Neuronal stem cell (in vitro differentiated cells): ENCODE measurements around the gene TNFRSF21.

ENCODE experiments used
- DNase-seq: peaks from one replicate; pipeline ENCODE4 v3.0.0-alpha.2; 2013; ENCODE audit warnings: low spot score
- H2AFZ ChIP-seq: one replicate; pipeline ENCODE4 v1.6.1; 2013; ENCODE audit warnings: mild to moderate bottlenecking, low read length, inconsistent platforms
- H2AK5ac ChIP-seq: 2 replicates; pipeline ENCODE4 v1.6.1; 2013; ENCODE audit warnings: low read depth, mild to moderate bottlenecking, inconsistent platforms, low read length, moderate library complexity, mixed read lengths
- H2BK120ac ChIP-seq: 2 replicates; pipeline ENCODE4 v1.6.1; 2013; ENCODE audit warnings: low read depth, mild to moderate bottlenecking, inconsistent platforms, low read length, moderate library complexity, mixed read lengths
- H2BK12ac ChIP-seq: one replicate; pipeline ENCODE4 v1.6.1; 2013; ENCODE audit warnings: low read length, inconsistent platforms
- H2BK15ac ChIP-seq: 2 replicates; pipeline ENCODE4 v1.6.1; 2013; ENCODE audit warnings: mild to moderate bottlenecking, low read length, inconsistent platforms, mixed read lengths
- H2BK5ac ChIP-seq: one replicate; pipeline ENCODE4 v1.6.1; 2013; ENCODE audit warnings: inconsistent platforms, mild to moderate bottlenecking, low read length, moderate library complexity
- H3K14ac ChIP-seq: one replicate; pipeline ENCODE4 v1.6.1; 2013; ENCODE audit warnings: low read length, inconsistent platforms
- H3K18ac ChIP-seq: 2 replicates; pipeline ENCODE4 v1.6.1; 2013; ENCODE audit warnings: low read length, inconsistent platforms
- H3K23ac ChIP-seq: 2 replicates; pipeline ENCODE4 v1.6.1; 2013; ENCODE audit warnings: low read depth, mild to moderate bottlenecking, mixed read lengths, low read length, inconsistent platforms; ENCODE audit not compliant: poor library complexity
- H3K27ac ChIP-seq: replicated peaks from 3 replicates; pipeline ENCODE4 v1.5.1; 2013; ENCODE audit warnings: low read length, inconsistent platforms
- H3K27me3 ChIP-seq, 3 experiments: 2 replicates each; pipeline ENCODE4 v1.6.1; 2013; ENCODE audit warnings: low read length in 3 of 3, mild to moderate bottlenecking in 2 of 3, inconsistent platforms in 1 of 3, low read depth in 1 of 3, mixed read lengths in 1 of 3, moderate library complexity in 1 of 3; ENCODE audit not compliant: control insufficient read depth in 3 of 3, insufficient read depth in 3 of 3
- H3K36me3 ChIP-seq, 2 donors: replicated peaks in 1 of 2; 2 replicates each; pipeline ENCODE4 v1.6.1; 2013; ENCODE audit warnings: low read length in 2 of 2; ENCODE audit not compliant: control insufficient read depth in 2 of 2, insufficient read depth in 2 of 2
- H3K4ac ChIP-seq: 2 replicates; pipeline ENCODE4 v1.6.1; 2013; ENCODE audit warnings: inconsistent platforms, mild to moderate bottlenecking, low read length, moderate library complexity
- H3K4me1 ChIP-seq, 2 donors: 1 replicate in 1 of 2; 2 replicates in 1 of 2; pipeline ENCODE4 v1.6.1; 2013; ENCODE audit warnings: low read length in 2 of 2, low read depth in 1 of 2; ENCODE audit not compliant: control insufficient read depth in 2 of 2, insufficient read depth in 1 of 2
- H3K4me2 ChIP-seq: one replicate; pipeline ENCODE4 v1.6.1; 2013; ENCODE audit warnings: mild to moderate bottlenecking, low read length, inconsistent platforms; ENCODE audit not compliant: insufficient read depth, poor library complexity, severe bottlenecking
- H3K4me3 ChIP-seq, 2 donors: 2 replicates each; pipeline ENCODE4 v1.5.1; 2013; ENCODE audit warnings: low read length in 2 of 2, mild to moderate bottlenecking in 2 of 2, inconsistent platforms in 1 of 2, moderate library complexity in 1 of 2
- H3K79me1 ChIP-seq: one replicate; pipeline ENCODE4 v1.6.1; 2013; ENCODE audit warnings: low read depth, mild to moderate bottlenecking, inconsistent platforms, low read length, moderate library complexity
- H3K9ac ChIP-seq: one replicate; pipeline ENCODE4 v1.6.1; 2013; ENCODE audit warnings: mild to moderate bottlenecking, low read depth, low read length, inconsistent platforms; ENCODE audit not compliant: poor library complexity
- H3K9me3 ChIP-seq, 2 donors: replicated peaks in 1 of 2; 2 replicates each; pipeline versions ENCODE3 to v1.6.1; 2013; ENCODE audit warnings: low read length in 2 of 2, mild to moderate bottlenecking in 2 of 2, inconsistent platforms in 1 of 2, low read depth in 1 of 2, mixed read lengths in 1 of 2, moderate library complexity in 1 of 2; ENCODE audit not compliant: control insufficient read depth in 2 of 2, insufficient read depth in 1 of 2
- H4K8ac ChIP-seq: one replicate; pipeline ENCODE4 v1.6.1; 2013; ENCODE audit warnings: low read depth, mild to moderate bottlenecking, inconsistent platforms, low read length, moderate library complexity
- H4K91ac ChIP-seq: one replicate; pipeline ENCODE4 v1.6.1; 2013; ENCODE audit warnings: low read length, low read depth, mild to moderate bottlenecking, inconsistent platforms; ENCODE audit not compliant: poor library complexity
- WGBS, 2 donors: extraction: QIAGEN DNeasy Blood & Tissue Kit; methylation state at CpG; one replicate each; pipeline ENCODE4 v1.1.7; 2013; ENCODE audit warnings: missing lambda C conversion rate in 2 of 2, mixed read lengths in 1 of 2; ENCODE audit not compliant: insufficient read length in 2 of 2, insufficient replicate concordance in 1 of 2; ENCODE audit errors: extremely low coverage in 2 of 2; 5-methylcytosine and 5-hydroxymethylcytosine counted together

TNFRSF21 gene

GRCh38 chr6:47238456-47238995 is 71.2 kb downstream of the TNFRSF21 start:
- no peak overlapping the region for H3K4me3 ChIP-seq
- no peak for DNase-seq
- H2AK5ac ChIP-seq = no peak overlapping the region
- no peak overlapping the region for H2BK120ac ChIP-seq
- H2BK12ac ChIP-seq = no peak overlapping the region
- no peak overlapping the region for H3K18ac ChIP-seq
- no peak overlapping the region for H3K23ac ChIP-seq
- H3K36me3 ChIP-seq = peaks cover 0 to 4% of the 10 kb centered on the region in 2 donors
- H2BK5ac ChIP-seq = no peak overlapping the region
- no peak overlapping the region for H4K91ac ChIP-seq
- no peak overlapping the region for H2BK15ac ChIP-seq
- no peak overlapping the region for H3K4me2 ChIP-seq
- no peak overlapping the region for H3K27ac ChIP-seq
- no peaks in the 10 kb centered on the region for H3K27me3 ChIP-seq
- peaks cover 1% of the 10 kb centered on the region for H3K79me1 ChIP-seq
- no peak overlapping the region for H3K9ac ChIP-seq
- WGBS, 2 donors = no CpG with 5 or more reads among the region's 1 CpG
- peaks cover 0 to 11% of the 10 kb centered on the region in 2 donors for H3K4me1 ChIP-seq
- H4K8ac ChIP-seq = no peak overlapping the region
- no peaks in the 10 kb centered on the region for H3K9me3 ChIP-seq
- H3K4ac ChIP-seq = no peak overlapping the region
- no peak overlapping the region for H2AFZ ChIP-seq
- H3K14ac ChIP-seq = no peak overlapping the region

- no peak overlapping the region for H3K14ac ChIP-seq
- H4K8ac ChIP-seq = no peak overlapping the region
- peaks cover 1% of the 10 kb centered on the region for H3K79me1 ChIP-seq
- no peak overlapping the region for H2BK5ac ChIP-seq
- H3K4me1 ChIP-seq = peaks cover 0 to 5% of the 10 kb centered on the region in 2 donors
- no peak overlapping the region for H4K91ac ChIP-seq
- H2AFZ ChIP-seq = no peak overlapping the region
- H3K4me3 ChIP-seq = no peak overlapping the region
- H3K9me3 ChIP-seq = peaks cover 0 to 2% of the 10 kb centered on the region in 2 donors
- H3K27ac ChIP-seq = no peak overlapping the region
- no peak overlapping the region for H3K18ac ChIP-seq
- H3K4me2 ChIP-seq = no peak overlapping the region
- H3K27me3 ChIP-seq = no peaks in the 10 kb centered on the region
- no peak overlapping the region for H2BK15ac ChIP-seq
- H3K9ac ChIP-seq = no peak overlapping the region
- H2BK120ac ChIP-seq = no peak overlapping the region
- H2BK12ac ChIP-seq = no peak overlapping the region
- H2AK5ac ChIP-seq = no peak overlapping the region
- DNase-seq = no peak
- peaks cover 7 to 9% of the 10 kb centered on the region in 2 donors for H3K36me3 ChIP-seq
- no CpG with 5 or more reads among the region's 5 CpGs for WGBS, 2 donors
- no peak overlapping the region for H3K23ac ChIP-seq
- no peak overlapping the region for H3K4ac ChIP-seq
Measured at GRCh38 chr6:47237196-47237595, 72.5 kb downstream of the TNFRSF21 start.

- H3K23ac ChIP-seq = no peak overlapping the region
- no peak overlapping the region for H3K4me3 ChIP-seq
- H3K27me3 ChIP-seq = no peaks in the 10 kb centered on the region
- H2AFZ ChIP-seq = no peak overlapping the region
- no peak overlapping the region for H3K18ac ChIP-seq
- H2BK120ac ChIP-seq = no peak overlapping the region
- no peaks in the 10 kb centered on the region for H3K4me1 ChIP-seq
- H3K14ac ChIP-seq = no peak overlapping the region
- peaks cover 0 to 2% of the 10 kb centered on the region in 2 donors for H3K9me3 ChIP-seq
- H3K27ac ChIP-seq = no peak overlapping the region
- no peak overlapping the region for H4K8ac ChIP-seq
- H2BK15ac ChIP-seq = no peak overlapping the region
- no peaks in the 10 kb centered on the region for H3K79me1 ChIP-seq
- no CpG with 5 or more reads among the region's 8 CpGs for WGBS, 2 donors
- H2BK5ac ChIP-seq = no peak overlapping the region
- peaks cover 9 to 16% of the 10 kb centered on the region in 2 donors for H3K36me3 ChIP-seq
- DNase-seq = no peak
- no peak overlapping the region for H2AK5ac ChIP-seq
- no peak overlapping the region for H2BK12ac ChIP-seq
- H4K91ac ChIP-seq = no peak overlapping the region
- H3K4ac ChIP-seq = no peak overlapping the region
- no peak overlapping the region for H3K9ac ChIP-seq
- H3K4me2 ChIP-seq = no peak overlapping the region
Measured at GRCh38 chr6:47235964-47236760, 73.5 kb downstream of the TNFRSF21 start.

- Histone ChIP-seq H3K4me2 (no peak overlapping the region), H3K9me3 (peaks cover 0 to 2% of the 10 kb centered on the region in 2 donors), H2AFZ (no peak overlapping the region), H3K18ac (no peak overlapping the region), H3K27ac (no peak overlapping the region), H3K23ac (no peak overlapping the region), H3K4ac (no peak overlapping the region), H4K91ac (no peak overlapping the region), H2BK5ac (no peak overlapping the region), H3K14ac (no peak overlapping the region), H3K4me1 (no peaks in the 10 kb centered on the region), H3K27me3 (no peaks in the 10 kb centered on the region), H3K36me3 (peaks cover 9 to 18% of the 10 kb centered on the region in 2 donors), H2BK12ac (no peak overlapping the region), H3K79me1 (no peaks in the 10 kb centered on the region), H2AK5ac (no peak overlapping the region), H2BK120ac (no peak overlapping the region), H3K9ac (no peak overlapping the region), H2BK15ac (no peak overlapping the region), H3K4me3 (no peak overlapping the region), H4K8ac (no peak overlapping the region)
- no peak for DNase-seq
- WGBS, 2 donors = no CpG with 5 or more reads among the region's 1 CpG
Measured at GRCh38 chr6:47235421-47235820, 74.3 kb downstream of the TNFRSF21 start.
